Kidney tubule cell (primary cell): ENCODE measurements around the gene SUV39H2.
A peak's percentile ranks its signal among the peaks of the same experiment; 100 is the strongest.
"Not testable (repeated sequence)": the region's sequence is repeated elsewhere in the genome, so short reads cannot be mapped to it uniquely, and the experiment has no call there.

Source experiments
- DNase-seq: peaks from one replicate; pipeline ENCODE4 v3.0.0-alpha.2; 2018; ENCODE audit warnings: low spot score

The SUV39H2 gene

DNA sequence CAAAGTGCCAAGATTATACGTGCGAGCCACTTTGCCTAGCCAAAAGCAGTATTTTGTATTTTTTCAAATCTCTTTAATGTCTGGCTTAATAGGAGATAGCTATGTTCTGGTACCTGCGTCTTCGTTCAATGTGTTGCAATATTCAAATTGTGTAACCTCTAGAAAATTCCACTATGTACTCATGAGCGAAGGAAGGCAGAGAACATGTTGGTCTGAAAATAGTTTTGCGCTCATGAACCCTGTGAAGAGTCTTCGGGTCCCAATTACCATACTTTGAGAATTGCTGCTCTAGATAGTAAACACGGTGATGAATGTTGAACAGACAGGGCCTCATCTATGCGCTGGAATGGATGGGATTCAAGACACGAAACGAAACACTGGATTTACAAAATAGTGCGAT is 2.7 kb upstream of the SUV39H2 start:
- DNase-seq: no peak

DNA sequence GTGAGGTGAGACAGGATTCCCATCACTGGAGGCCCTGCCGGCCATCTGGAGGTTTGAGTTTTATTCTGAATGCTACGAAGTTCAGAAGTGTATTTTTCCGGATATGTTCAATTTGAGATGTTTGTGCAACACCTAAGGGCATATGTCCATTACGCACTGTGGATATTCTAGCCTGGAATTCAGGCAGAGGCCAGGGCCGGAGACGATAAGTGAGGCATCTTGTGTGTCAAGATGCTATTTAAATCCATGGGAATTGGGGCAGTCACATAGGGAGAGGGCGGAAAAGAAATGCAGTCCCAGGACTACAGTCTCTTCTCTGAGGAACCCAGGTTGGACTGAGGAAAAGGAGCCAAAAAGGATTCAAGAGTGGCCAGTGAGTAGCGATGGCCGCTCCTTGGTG is 1.9 kb upstream of the SUV39H2 start:
- DNase-seq: no peak

DNA sequence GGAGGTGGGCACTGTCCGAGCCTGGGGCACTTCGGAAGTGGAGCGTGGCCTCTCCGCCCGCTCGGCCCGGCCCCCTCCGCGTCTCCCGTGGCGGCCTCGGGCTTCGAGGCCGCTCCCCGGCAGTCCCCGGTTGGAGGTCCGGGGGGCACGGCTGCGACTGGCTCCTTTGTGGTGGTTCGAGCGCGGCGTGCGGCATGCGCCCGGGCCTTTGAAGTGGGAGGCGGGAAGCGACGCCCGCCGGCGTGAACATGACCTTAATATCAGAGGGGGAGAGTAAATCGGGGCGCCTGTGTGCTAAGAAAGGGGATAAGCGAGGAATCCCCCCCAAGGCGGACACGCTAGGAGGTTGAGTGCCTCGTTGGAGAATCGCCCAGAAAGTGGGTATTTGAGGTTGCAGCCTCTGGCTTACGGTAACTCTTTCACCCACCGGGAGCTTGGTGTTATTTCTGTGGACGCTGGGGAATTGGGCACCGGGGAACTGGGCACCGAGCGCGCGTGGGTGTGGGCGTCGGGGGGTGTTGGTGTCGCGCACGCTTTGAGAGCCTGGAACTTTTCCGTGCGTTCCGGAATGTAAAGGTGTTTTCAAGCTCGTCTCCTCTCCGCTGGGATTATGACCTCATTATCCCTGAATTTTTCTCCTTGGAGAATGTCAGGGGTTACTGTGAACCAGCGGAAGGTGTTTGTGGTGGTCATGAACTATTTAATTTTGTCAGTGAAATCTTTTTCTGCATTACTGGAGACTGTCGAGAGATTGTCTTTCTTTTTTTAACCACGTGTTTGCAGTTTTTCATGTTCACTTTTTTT is 660 bp downstream of the SUV39H2 start:
- DNase-seq: peak; percentile 55

DNA sequence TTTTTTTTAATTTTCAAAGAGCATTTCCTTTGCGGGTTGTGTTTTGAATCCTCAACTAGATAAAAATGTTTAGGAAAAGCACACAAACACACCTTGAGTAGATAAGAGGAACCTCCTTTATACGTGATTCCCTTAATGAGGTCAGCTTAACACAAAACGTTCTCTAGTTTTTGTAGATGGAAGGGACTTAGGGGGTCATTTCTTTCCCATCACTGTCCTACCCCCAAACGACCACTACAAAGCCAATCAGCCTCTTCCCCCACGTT is 1.2 kb downstream of the SUV39H2 start:
- DNase-seq: peak; percentile 5

DNA sequence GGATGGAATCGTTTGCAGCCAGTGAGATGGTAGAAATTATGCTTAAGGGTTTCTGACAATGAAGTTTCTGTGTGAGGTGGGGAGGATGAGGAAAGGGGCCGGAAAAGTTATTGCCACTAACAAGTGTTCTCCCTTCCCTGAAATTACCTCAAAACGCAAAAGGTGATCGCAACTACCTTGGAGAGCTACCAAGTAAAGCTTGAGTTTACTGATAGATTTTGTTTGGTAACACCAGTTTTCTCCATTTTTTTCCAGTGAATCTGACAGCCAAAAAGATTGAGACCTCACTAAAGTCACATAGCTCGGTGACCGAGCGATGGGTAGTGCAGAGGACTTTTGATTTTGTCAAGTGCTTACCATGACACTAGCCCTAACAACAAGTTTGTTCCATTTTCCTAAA is 1.6 kb downstream of the SUV39H2 start:
- peak; percentile 6 for DNase-seq

DNA sequence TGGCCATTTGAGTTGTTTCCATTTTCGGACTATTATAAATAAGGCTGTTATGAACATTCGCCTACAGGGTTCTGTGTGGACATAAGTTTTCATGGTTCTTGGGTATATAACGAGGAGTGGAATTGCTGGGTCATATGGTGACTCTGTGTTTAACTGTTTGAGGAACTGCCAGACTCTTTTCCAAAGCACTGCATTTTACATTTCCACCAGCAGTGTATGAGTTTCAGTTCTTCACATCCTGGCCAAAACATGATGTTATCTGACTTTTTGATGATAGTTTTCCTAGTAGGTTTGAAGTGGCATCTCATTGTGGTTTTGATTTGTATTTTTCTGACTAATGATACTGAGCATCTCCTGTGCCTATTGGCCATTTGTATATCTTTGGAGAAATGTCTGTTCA is 5.4 kb downstream of the SUV39H2 start:
- no peak for DNase-seq

DNA sequence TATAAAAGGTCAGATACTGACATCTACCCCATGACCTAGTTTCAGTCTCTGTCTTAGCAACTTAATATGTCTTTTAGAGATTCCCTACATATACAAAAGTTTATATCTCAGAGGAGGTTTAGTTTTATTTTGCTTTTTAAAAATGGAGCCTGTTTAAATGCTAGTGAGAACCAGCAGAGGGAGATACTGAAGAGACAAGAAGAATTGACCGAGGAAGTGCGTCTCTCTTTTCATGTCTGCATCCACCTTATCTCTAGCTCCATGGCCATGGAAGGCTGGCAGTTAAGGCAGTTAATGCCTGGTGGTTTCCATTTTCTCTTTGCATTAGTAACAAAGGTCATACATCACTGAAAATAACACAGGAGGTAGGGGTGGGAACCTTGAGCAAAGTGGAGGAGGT is 10.7 kb downstream of the SUV39H2 start:
- DNase-seq: no peak

DNA sequence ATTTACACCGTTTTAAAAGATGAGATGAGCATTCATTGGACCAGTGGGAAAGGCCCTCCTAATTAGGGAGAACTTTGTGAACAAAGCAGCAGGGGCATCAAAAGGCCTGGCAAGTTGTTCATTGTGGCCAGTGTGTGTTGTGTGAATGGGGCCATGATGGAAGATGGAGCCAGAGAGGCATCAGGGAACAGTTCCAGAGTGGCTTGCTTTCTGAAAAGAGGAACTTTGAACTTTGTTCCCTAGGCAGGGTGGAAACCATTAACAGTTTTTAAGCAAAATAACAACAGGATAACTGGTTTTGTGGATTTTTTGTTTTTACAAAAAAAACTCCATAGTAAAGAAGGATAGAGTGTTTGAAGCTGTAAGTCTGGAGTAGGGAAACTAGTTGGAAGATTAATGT is 12.5 kb downstream of the SUV39H2 start:
- DNase-seq: no peak

DNA sequence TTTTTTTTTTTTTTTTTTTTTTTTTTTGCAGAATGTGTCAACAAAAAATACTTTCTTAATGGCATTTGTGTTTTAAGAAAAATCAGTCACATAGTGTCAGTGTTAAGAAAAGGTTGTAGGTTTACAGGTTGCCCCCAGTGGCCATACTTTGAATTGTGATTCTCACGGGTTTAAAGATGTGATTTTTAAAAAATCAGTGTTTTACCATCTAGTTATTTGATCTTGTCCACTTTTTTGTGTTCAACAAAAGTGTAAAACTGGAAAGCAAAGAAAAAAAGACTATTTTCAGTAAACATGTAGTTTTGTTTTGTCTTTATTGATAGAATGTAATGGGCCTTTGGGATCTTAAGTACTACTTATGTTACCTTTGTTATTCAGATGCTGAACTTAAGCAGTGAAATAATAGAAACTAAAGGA is 25.7 kb downstream of the SUV39H2 start:
- DNase-seq: peak; percentile 30

DNA sequence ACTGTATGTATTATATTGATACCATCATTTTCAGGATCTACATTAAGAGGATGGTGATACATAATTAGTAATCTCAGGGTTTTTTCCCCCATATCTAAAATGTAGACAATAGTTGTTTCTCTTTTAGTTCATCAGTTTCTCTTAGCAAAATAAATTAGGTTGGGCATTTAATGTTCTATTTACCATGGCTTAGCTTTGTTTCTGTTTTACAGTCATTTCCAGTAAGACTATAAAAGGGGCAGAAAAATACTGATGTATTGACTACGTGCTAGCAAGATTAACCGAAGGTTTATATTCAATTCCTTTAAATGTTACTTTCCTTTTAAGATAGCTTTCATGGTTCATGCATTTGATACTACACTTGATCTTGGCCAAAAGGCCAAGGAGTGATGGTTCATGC is 26.2 kb downstream of the SUV39H2 start:
- no peak for DNase-seq

DNA sequence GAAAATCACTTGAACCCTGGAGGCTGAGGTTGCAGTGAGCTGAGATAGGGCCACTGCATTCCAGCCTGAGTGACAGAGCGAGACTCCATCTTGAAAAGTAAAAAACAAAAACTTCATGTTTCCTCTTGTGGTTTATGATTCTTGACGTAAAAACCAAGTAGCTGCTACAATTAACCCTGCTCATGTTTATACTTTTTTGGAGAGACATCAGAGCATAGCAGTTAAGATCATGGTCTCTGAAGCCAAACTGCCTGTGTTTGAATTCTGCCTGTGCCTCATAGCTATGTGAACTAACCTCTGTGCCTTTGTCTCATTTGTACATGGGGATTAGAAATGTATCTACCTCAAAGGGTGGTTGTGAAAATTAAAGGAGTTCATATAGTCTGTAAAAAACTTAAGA is 27.2 kb downstream of the SUV39H2 start:
- DNase-seq: no peak

DNA sequence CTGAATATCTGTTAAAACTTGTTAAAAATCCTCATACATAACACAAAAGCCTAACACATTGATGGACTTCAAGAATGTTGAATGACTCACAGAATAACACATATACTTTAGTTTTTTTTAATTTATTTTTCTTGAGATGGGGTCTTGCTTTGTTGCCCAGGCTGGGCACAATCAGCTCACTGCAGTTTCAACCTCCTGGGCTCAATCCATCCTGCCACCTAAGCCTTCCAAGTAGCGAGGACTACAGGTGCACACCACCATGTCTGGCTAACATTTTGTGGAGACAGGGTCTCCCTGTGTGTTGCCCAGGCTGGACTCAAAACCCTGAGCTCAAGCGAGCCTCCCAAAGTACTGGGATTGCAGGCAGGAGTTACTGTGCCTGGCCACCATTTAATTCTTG is 28.1 kb downstream of the SUV39H2 start:
- DNase-seq: no peak

DNA sequence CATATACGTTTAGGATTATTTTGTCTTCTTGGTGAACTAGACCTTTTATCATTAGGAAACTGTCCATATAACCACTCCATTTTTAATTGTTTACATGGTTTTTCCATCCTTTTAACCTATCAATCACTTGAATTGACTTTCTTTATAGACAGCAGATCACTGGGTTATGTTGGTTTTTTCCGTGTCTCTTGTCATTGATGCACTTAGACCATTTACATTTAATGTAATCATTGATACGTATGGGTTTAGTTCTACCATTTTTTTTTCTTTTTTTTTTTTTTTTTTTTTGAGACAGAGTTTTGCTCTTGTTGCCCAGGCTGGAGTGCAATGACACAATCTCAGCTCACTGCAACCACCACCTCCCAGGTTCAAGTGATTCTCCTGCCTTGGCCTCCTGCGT is 28.9 kb downstream of the SUV39H2 start:
- not testable (repeated sequence) for DNase-seq

DNA sequence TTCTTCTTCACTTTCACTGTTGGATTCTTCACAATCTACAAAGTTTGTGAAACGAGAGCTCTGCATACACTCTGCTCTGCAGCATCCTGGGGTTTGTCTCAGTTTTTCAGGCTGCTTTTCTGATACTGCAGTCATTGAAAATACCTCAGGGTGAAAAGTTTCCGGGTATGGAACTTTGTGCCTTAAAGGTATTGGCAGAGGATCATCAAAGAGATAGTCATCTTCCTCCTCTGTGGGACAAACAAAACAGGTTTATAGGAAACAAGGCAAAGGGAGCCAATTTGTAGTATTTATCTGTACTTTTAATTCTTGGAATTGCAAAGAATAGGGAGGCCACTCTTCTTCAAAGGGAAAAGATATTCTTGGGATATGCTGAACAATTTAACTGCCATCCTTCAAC is 30.4 kb downstream of the SUV39H2 start:
- no peak for DNase-seq

DNA sequence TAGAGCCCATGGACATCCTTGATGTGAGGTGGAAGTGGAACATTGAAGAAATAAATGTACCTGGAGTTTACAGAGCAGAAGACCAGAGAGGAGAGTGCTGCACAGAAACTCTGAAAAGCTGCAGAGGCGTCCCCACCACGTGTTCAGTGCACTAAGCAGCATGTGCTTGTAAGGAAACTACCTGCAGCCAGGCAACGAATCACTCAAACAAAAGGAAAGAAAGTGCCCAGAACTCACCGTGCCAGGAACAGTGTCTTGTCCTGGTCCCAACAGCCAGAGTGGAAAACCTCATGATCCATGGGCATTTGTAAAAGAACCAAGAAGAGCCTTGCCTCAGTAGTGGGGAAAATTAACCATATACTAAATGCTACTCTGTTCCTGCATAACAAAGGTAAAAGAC is 32.3 kb downstream of the SUV39H2 start:
- no peak for DNase-seq

DNA sequence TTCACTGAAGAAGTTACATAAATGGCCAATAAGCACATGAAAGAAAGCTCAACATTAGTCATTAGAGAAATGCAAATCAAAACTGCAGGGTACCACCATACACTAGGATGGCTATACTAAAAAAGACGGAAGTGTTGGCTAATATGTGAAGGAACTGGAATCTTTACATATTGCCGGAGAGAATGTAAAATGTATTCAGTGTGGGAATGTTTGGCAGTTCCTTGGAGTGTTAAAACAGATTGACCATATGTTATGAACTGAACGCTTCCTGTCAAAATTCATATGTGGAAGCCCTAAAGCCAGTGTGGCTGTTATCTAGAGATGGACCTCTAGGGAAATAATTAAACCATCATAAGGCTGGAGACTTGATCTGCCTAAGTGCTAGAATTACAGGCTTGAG is 33.1 kb downstream of the SUV39H2 start:
- DNase-seq: no peak

DNA sequence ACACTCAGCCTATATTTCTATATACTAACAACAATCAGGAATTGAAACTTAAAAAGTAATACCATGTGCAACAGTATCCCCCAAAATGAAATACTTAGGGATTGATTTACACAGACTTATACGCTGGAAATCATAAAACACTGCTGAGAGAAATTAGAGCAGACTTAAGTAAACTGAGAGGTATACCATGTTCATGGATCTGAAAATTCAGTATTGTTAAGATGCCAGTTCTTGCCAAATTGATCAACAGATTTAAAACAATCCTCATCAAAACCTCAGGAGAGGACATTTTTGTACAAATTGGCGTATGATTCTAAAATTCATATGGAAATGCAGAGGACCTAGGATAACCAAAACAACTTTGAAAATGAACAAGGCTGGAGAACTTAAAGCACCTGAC is 37.9 kb downstream of the SUV39H2 start:
- DNase-seq: no peak

DNA sequence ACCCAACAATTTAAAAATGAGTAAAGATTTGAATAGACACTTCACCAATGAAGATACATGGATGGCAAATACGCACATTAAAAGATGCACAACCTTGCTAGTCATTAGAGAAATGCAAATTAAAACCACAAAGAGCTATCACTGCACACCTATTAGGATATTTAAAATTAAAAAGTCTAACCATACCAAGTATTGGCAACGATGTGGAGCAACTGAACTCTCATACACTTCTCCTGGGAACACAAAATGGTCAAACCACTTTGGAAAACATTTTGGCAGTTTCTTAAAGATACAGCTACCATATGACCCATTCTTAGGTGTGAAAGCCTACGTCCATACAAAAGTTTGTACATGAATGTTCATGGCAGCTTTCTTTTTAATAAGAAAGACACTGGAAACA is 39.2 kb downstream of the SUV39H2 start:
- DNase-seq: no peak

DNA sequence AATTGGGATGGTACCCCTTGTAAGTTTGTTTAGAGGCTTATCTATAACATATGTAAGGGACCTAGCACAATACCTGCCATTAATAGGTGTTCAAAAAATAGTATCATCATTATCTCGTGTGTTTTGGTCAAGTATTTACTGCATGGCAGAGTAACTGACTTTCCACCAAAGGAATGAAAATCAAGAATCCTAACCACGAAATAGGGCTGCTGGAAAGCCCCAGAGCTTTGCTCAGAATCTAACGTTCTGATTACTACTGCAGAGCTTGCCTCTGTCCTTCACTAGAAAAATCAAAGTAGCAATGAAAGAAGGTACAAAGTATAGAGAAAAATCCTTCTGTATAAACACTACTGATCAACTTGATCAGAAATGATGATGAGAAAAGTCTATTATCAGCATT is 40.3 kb downstream of the SUV39H2 start:
- no peak for DNase-seq

DNA sequence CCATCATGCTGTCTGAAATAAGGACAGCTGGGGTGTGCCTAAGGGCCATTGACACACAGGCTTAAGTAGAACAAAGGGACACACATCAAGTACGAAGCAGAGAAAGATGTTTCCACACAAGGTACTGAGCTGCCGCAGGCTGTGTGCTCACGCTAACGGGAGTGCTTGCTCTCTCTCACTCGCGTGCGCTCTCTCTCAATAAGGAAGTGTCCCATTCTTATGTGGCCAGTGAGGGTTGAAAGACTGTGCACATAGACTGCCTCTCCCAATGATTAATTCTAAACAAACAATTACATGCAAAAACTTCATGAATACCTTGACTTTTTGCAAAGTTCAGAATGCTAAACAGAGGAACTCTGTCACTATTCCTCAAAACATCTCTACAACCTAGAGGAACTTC is 45.3 kb downstream of the SUV39H2 start:
- no peak for DNase-seq

DNA sequence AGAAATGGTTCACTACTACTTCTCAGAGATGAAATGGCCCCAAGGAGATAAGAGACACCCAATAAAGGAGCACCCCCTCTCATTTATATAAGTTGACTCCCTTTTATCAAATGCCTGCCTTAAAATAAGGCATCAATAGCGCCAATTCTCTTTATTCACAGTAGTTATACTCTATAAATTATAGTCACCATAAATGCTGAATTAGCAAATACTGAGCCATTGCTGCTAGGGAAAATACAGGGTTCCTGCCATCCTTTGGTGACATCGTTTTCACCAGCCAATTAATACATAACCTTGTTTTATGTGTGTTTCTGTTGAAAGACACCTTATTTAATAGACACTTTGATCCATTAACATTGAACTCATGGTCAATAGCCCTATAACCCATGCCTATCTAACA is 46.6 kb downstream of the SUV39H2 start:
- DNase-seq: no peak

DNA sequence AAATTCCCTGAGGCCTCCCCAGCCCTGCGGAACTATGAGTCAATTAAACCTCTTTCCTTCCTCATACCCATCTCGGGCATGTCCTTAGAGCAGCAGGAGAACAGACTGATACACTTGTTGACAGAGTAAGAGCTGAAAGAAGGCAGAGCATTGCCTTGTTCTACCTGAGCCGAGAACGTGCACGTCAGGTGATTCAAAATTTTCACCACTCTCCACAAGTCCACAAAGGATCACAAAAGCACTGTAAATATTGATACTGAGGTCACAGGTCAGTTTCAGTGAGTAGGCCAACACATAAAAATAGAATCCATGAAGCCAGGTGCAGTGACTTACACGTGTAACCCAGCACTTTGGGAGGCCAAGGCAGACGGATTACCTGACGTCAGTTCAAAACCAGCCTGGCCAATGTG is 47.4 kb downstream of the SUV39H2 start:
- peak; percentile 45 for DNase-seq

DNA sequence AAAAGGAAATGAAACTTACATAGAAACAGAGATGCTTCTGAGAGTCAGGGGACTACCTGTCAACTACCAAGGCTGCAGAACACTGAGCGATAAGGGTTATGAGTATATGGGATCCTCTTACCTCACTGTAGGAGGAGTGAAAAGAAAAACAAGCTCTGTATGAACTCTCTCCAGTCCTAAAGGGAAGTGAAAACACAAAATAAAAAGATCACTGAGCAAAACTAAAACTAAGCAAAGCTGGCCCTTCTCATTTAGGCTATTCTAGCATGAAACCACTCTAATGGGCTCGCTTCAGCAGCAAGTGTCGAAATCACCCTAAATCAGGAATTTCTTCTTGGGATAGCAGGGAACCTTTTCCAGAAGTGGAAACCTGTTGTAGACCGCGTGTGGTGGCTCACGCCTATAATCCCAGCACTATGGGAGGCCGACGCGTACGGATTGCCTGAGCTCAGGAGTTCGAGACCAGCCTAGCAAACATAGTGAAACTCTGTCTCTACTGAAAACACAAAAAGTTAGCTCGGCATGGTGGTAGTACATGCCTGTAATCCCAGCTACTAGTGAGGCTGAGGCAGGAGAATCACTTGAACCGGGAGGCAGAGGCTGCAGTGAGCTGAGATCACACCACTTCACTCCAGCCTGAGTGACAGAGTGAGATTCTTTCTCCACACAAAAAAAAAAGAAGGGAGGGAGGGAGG is 48.2 kb downstream of the SUV39H2 start:
- no peak for DNase-seq

DNA sequence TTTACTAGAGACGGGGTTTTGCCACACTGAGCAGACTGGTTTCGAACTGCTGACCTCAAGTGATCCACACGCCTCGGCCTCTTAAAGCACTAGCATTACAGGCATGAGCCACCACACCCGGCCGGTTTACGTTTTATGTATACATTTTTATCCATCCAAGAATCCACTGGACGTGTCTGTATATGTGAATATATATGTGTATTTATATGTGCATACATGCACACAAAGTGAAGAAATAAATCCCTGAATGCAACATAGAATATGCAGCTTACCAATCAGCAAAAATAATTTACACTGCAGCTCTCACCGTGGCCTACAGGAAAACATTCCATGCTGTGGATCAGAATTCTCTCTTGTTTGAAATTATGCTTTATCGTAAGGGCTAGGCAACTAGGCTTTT is 51.9 kb downstream of the SUV39H2 start:
- no peak for DNase-seq
